GM12872 (cell line): ENCODE measurements around the gene SPOP.

ENCODE experiments used
- TF ChIP-seq, protein P1 (sequence below): IDR thresholded peaks from 3 replicates; pipeline ENCODE4 v1.5.1; 2011; ENCODE audit warnings: low read depth, mild to moderate bottlenecking, low read length, moderate library complexity; ENCODE audit not compliant: insufficient read depth

SPOP gene

DNA sequence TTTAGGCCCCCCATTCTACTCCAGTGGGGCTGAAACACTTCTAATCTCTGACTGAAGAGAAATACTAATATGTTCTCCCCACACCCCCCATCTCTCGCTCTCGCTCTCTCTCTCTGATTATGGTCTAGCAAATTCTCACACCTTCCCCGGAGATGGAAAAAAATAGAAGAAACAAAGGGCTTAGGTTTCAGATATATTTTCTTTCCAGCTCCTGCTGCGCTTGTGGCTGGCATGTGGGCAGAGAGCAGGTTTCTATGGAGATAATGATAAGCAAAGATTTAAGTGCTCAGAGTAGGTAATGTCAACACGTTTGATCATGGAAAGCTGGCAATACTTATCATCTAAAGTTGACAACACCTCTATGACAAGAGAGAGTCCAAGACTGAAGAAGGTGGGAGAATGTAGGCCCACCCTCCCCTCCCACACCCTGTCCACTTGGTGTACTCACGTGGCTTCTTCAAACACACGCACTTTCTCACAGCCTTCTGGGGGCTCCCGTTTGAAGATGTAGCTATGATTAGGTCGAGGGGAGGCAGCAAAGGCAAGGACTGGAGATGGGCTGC is 37.9 kb upstream of the SPOP start:
- TF ChIP-seq, protein P1, sequence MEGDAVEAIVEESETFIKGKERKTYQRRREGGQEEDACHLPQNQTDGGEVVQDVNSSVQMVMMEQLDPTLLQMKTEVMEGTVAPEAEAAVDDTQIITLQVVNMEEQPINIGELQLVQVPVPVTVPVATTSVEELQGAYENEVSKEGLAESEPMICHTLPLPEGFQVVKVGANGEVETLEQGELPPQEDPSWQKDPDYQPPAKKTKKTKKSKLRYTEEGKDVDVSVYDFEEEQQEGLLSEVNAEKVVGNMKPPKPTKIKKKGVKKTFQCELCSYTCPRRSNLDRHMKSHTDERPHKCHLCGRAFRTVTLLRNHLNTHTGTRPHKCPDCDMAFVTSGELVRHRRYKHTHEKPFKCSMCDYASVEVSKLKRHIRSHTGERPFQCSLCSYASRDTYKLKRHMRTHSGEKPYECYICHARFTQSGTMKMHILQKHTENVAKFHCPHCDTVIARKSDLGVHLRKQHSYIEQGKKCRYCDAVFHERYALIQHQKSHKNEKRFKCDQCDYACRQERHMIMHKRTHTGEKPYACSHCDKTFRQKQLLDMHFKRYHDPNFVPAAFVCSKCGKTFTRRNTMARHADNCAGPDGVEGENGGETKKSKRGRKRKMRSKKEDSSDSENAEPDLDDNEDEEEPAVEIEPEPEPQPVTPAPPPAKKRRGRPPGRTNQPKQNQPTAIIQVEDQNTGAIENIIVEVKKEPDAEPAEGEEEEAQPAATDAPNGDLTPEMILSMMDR, result no peak

DNA sequence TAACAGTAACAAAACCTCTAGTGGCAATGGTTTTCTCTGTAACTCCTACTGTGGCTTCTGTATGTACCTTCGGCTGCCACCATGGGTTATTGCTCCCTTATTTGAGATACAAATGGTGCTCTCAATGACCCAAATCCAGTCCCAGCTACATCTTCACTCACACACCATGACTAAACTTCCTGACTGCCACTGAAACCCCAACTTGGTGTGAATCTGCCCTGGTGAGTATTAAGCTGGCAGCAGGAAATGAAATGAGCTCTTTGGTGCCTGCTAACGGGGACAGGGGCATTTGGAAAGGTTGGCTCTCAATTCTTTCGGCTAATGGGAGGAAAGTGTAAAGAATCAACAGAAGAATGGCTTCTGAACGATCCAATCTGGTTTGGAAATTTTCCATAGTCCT is 37.3 kb upstream of the SPOP start:
- TF ChIP-seq, protein P1, result no peak

DNA sequence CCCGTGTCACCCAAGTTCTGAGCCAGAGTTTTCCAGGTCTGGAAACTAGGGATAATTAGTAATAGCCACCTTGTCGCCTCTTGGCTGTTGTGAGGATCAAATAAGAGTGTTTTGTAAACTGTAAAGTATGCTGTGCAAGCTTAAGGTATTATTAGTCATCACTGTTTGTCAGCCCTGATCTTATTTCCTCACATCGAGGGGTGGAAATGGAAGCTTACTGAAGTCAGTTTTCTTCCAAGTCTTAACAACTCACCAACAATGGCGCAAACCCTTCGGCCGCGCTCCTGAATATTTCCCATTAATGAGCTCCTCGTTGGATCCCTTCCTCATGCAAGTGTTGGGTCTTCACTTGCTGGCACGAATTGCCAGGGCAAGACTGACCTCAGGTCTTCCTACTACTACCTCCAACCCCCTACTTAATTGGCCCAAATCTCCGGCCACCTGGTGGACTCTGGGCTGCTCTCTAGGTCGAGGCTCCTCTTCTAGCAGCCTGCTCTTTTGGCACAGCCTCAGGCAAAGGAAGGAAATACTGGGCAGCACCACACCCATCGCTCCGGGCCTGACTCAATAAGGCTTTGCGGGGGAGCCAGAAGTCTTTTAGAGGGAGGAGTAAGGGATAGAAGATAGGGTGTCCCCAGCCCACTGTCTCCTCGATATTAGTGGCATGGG is 30.8 kb upstream of the SPOP start:
- TF ChIP-seq, protein P1, result no peak

DNA sequence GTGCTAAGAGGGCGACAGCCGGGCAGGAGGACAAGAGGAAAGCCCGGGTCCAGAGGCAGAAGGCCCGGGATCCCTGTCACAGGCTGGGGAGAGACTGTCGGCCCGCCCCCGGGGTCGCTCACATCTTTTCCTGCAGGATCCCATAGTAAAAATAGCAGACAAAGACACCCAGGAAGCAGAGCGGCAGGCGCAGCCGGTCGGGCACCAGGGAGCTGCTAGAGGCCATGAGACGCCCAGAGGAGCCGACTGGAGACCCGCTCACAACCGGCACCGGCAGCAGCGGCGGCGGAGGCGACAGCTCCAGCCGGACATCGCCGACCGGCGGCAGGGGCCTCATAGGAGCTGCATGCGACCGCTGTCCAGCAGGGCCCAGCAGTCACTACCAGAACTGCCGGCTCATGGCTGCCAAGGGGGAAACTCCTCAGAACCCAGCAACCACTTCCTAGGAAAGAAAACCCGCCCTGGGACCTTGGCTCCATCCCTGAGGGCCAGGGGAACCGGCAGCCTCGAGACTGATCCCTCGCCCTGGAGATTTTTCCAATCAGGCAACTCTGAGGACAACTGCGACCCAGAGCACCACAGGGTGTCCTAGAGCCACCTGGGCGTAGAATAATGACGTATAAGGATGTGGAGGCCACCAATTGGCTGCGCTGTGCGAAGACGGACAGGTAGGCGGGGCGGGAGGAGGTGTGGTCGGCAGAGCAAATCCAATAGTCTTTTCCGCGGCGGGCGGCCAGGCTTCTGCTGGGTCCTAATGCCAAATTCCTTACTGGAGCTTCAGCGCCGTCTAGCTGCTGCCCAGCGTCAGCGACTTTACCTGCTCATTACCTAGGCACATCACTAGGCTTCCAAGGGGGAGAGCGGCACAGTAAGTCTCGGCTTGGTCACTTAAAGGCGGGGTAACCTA is 30.0 kb upstream of the SPOP start, which contains the start of gene SLC35B1:
TSS of gene SLC35B1 (minus strand) at position 357 of the 907 bp plus-strand sequence. CDS start at position 226, 131 bp downstream.
- TF ChIP-seq, protein P1, result peak; percentile 98

DNA sequence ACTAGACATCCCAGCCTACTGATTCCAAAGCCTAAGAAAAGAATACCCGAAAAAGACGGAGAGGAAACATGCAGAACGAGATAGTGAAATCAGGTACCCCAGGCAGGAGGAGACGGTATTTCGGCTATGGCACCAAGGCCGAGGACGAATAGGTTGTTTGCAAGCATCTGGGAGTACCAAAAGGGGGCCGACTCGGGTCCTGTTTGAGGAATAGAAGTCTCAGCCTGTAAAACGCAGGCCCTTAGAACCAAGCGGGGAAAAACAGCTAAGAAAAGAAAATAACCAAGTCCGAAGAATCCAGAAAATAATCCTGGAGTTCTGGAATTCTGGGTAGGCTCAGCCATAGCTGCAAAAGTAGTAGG is 29.3 kb upstream of the SPOP start:
- TF ChIP-seq, protein P1, result 0 out of 3 replicates have a peak, but pooled peaks have one; percentile 16

DNA sequence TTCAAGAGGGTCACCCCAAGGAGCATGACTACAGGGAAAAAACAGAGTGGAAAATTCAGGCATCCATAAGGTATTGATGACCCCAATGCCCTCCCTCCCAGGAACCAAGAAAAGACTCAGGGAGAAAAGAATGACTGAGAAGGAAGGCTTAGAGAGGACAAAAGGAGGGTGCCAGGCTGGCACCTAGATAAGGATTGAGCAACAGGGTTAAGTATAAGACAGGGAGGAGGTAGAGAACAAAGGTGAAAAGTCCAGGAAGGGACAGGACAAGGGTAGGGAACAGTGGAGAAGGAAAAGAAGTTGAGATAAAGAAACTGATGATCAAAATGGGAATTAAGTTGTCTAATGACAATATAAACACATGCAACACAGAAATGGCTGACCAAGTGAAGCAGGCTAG is 27.4 kb upstream of the SPOP start:
- TF ChIP-seq, protein P1, result no peak
